IMR-90 (cell line): ENCODE data around the gene DND1. TPM values are rescaled to one million over a fixed set of nuclear protein-coding genes. Genes with fewer than 3 reads are reported as not detected.

ENCODE experiments used
- ATAC-seq: fragments of 200-7000 bp; cut with Tn5 transposase; 2 replicates; pipeline ENCODE4 v1.9.1; 2020; ENCODE audit warnings: low read depth, mild to moderate bottlenecking, moderate library complexity
- BruUV-seq: library from RNA; stranded (reverse); fragments of 400-500 nt; replicated peaks from 2 replicates; lab custom pipeline; 2021; lab: Mats Ljungman, UMichigan
- CTCF ChIA-PET: fragments of 300-600 bp; formaldehyde crosslinking; extraction: SDS; loops from one replicate; lab custom pipeline; 2021; ENCODE audit warnings: antibody characterized with exemption; lab: Yijun Ruan, JAX
- POLR2A ChIA-PET: fragments of 300-600 bp; sonication (Branson Sonifier 250); formaldehyde crosslinking; loops from one replicate; lab custom pipeline; 2022; ENCODE audit warnings: antibody characterized with exemption; ENCODE audit not compliant: unreplicated experiment; lab: Charles Lee
- DNase-seq: peaks from one replicate; pipeline ENCODE4 v3.0.0; 2013
- H2AFZ ChIP-seq: replicated peaks from 2 replicates; pipeline ENCODE3; 2013; ENCODE audit warnings: low read length, mild to moderate bottlenecking; ENCODE audit not compliant: poor library complexity
- H2AK5ac ChIP-seq: 2 replicates; pipeline ENCODE4 v1.6.1; 2013; ENCODE audit warnings: low read depth, low read length, inconsistent platforms
- H2AK9ac ChIP-seq: replicated peaks from 2 replicates; pipeline ENCODE3; 2013; ENCODE audit warnings: mild to moderate bottlenecking, low read depth, low read length, moderate library complexity; ENCODE audit not compliant: poor library complexity
- H2BK120ac ChIP-seq: 2 replicates; pipeline ENCODE4 v1.6.1; 2013; ENCODE audit warnings: low read depth, low read length, inconsistent platforms
- H2BK15ac ChIP-seq: 3 replicates; pipeline ENCODE4 v1.6.1; 2013; ENCODE audit warnings: low read depth, low read length, inconsistent platforms
- H2BK20ac ChIP-seq: 2 replicates; pipeline ENCODE4 v1.6.1; 2013; ENCODE audit warnings: low read depth, mild to moderate bottlenecking, inconsistent platforms, low read length, moderate library complexity
- H2BK5ac ChIP-seq: 2 replicates; pipeline ENCODE4 v1.6.1; 2013; ENCODE audit warnings: mild to moderate bottlenecking, low read depth, low read length, inconsistent platforms; ENCODE audit not compliant: poor library complexity, severe bottlenecking
- H3K14ac ChIP-seq: replicated peaks from 2 replicates; pipeline ENCODE4 v1.6.1; 2013; ENCODE audit warnings: low read depth, low read length, inconsistent platforms
- H3K18ac ChIP-seq: 2 replicates; pipeline ENCODE4 v1.6.1; 2013; ENCODE audit warnings: low read depth, low read length, control low read depth
- H3K23ac ChIP-seq: 2 replicates; pipeline ENCODE4 v1.6.1; 2013; ENCODE audit warnings: low read depth, low read length, inconsistent platforms
- H3K27ac ChIP-seq: 2 replicates; pipeline ENCODE4 v1.5.1; 2013; ENCODE audit warnings: mild to moderate bottlenecking, control low read depth, low read length; ENCODE audit not compliant: insufficient read depth
- H3K27me3 ChIP-seq: 2 replicates; pipeline ENCODE4 v1.6.1; 2013; ENCODE audit warnings: low read length; ENCODE audit not compliant: control insufficient read depth, insufficient read depth
- H3K36me3 ChIP-seq: 2 replicates; pipeline ENCODE4 v1.6.1; 2013; ENCODE audit warnings: low read length, mixed read lengths; ENCODE audit not compliant: control insufficient read depth, insufficient read depth
- H3K4ac ChIP-seq: 2 replicates; pipeline ENCODE4 v1.6.1; 2013; ENCODE audit warnings: low read depth, low read length, inconsistent platforms
- H3K4me1 ChIP-seq: 2 replicates; pipeline ENCODE4 v1.6.1; 2013; ENCODE audit warnings: low read length, mixed read lengths; ENCODE audit not compliant: control insufficient read depth, insufficient read depth
- H3K4me2 ChIP-seq: 2 replicates; pipeline ENCODE4 v1.6.1; 2013; ENCODE audit warnings: low read depth, mild to moderate bottlenecking, control low read depth, low read length, moderate library complexity
- H3K4me3 ChIP-seq: 2 replicates; pipeline ENCODE4 v1.5.1; 2013; ENCODE audit warnings: low read depth, mild to moderate bottlenecking, control low read depth, low read length, moderate library complexity; ENCODE audit not compliant: insufficient read depth
- H3K56ac ChIP-seq: 2 replicates; pipeline ENCODE4 v1.6.1; 2013; ENCODE audit warnings: low read length, inconsistent platforms; ENCODE audit not compliant: insufficient read depth; ENCODE audit errors: extremely low read depth
- H3K79me1 ChIP-seq, 2 experiments: 2 replicates each; pipeline ENCODE4 v1.6.1; 2013; ENCODE audit warnings: low read length in 2 of 2, inconsistent platforms in 1 of 2, low read depth in 1 of 2
- H3K9ac ChIP-seq: 2 replicates; pipeline ENCODE4 v1.6.1; 2013; ENCODE audit warnings: low read depth, low read length, control low read depth
- H3K9me1 ChIP-seq: 2 replicates; pipeline ENCODE4 v1.6.1; 2013; ENCODE audit warnings: low read length, inconsistent platforms; ENCODE audit not compliant: insufficient read depth
- H3K9me3 ChIP-seq: 2 replicates; pipeline ENCODE4 v1.6.1; 2013; ENCODE audit warnings: low read length; ENCODE audit not compliant: control insufficient read depth, insufficient read depth
- H4K20me1 ChIP-seq: 2 replicates; pipeline ENCODE4 v1.6.1; 2013; ENCODE audit warnings: low read length, inconsistent platforms; ENCODE audit not compliant: insufficient read depth
- H4K5ac ChIP-seq: 2 replicates; pipeline ENCODE4 v1.6.1; 2013; ENCODE audit warnings: mild to moderate bottlenecking, low read depth, low read length, control low read depth
- H4K8ac ChIP-seq, 2 experiments: 2 replicates each; pipeline ENCODE4 v1.6.1; 2013; ENCODE audit warnings: low read depth in 2 of 2, low read length in 2 of 2, control low read depth in 1 of 2, inconsistent platforms in 1 of 2
- H4K91ac ChIP-seq: 2 replicates; pipeline ENCODE4 v1.6.1; 2013; ENCODE audit warnings: low read depth, low read length, inconsistent platforms; ENCODE audit not compliant: insufficient read depth
- BHLHE40 ChIP-seq: fragments of 150-350 bp; IDR thresholded peaks from 2 replicates; pipeline ENCODE4 v1.6.1; 2016; ENCODE audit warnings: mild to moderate bottlenecking, low read depth, low read length
- CEBPB ChIP-seq: IDR thresholded peaks from 2 replicates; pipeline ENCODE4 v1.6.1; 2012; ENCODE audit warnings: low read depth, low read length, improper control_type of control experiment
- CHD1 ChIP-seq: IDR thresholded peaks from 2 replicates; pipeline ENCODE4 v1.6.1; 2012; ENCODE audit warnings: low read depth, low read length, improper control_type of control experiment
- FOS ChIP-seq: fragments of 150-350 bp; IDR thresholded peaks from 2 replicates; pipeline ENCODE4 v1.6.1; 2016; ENCODE audit warnings: low read depth, low read length
- MAFK ChIP-seq: IDR thresholded peaks from 2 replicates; pipeline ENCODE4 v1.6.1; 2012; ENCODE audit warnings: low read depth, low read length, improper control_type of control experiment
- MAZ ChIP-seq: IDR thresholded peaks from 2 replicates; pipeline ENCODE4 v1.6.1; 2012; ENCODE audit warnings: low read depth, mild to moderate bottlenecking, low read length, improper control_type of control experiment, moderate library complexity, borderline replicate concordance
- MXI1 ChIP-seq: IDR thresholded peaks from 2 replicates; pipeline ENCODE4 v1.6.1; 2012; ENCODE audit warnings: low read depth, mild to moderate bottlenecking, low read length, moderate library complexity, borderline replicate concordance
- NFE2L2 ChIP-seq: fragments of 150-350 bp; IDR thresholded peaks from 2 replicates; pipeline ENCODE4 v1.6.1; 2016; ENCODE audit warnings: low read depth, mild to moderate bottlenecking, low read length
- POLR2A ChIP-seq: IDR thresholded peaks from 2 replicates; pipeline ENCODE4 v1.6.1; 2012; ENCODE audit warnings: mild to moderate bottlenecking, low read depth, low read length
- RAD21 ChIP-seq: IDR thresholded peaks from 2 replicates; pipeline ENCODE4 v1.6.1; 2012; ENCODE audit warnings: low read length, improper control_type of control experiment
- RCOR1 ChIP-seq: IDR thresholded peaks from 2 replicates; pipeline ENCODE4 v1.6.1; 2012; ENCODE audit warnings: mild to moderate bottlenecking, low read length, improper control_type of control experiment; ENCODE audit not compliant: insufficient replicate concordance
- RFX5 ChIP-seq: IDR thresholded peaks from 2 replicates; pipeline ENCODE4 v1.8.0; 2012; ENCODE audit warnings: low read depth, mild to moderate bottlenecking, low read length, moderate library complexity
- SMC3 ChIP-seq: fragments of 150-350 bp; IDR thresholded peaks from 2 replicates; pipeline ENCODE4 v1.6.1; 2016; ENCODE audit warnings: low read depth, mild to moderate bottlenecking, antibody characterized with exemption, low read length, moderate library complexity
- WGBS, 2 experiments: methylation state at CpG; one replicate each; pipeline versions ENCODE4 v1.1.5 to v1.1.7; 2013; ENCODE audit warnings: missing lambda C conversion rate in 2 of 2; ENCODE audit not compliant: insufficient read length in 1 of 2; ENCODE audit errors: extremely low coverage in 2 of 2; 5-methylcytosine and 5-hydroxymethylcytosine counted together
- dilution Hi-C: fragments of 300-500 bp; cut with HindIII; formaldehyde crosslinking; loops from one replicate; pipeline ENCODE4 v1.14.3; 2018; ENCODE audit warnings: low sequenced_read_pairs; ENCODE audit not compliant: unreplicated experiment
- in situ Hi-C: fragments of 300-500 bp; cut with MboI; formaldehyde crosslinking; loops from 3 replicates; pipeline ENCODE4 v1.14.3; 2019; ENCODE audit warnings: low sequenced_read_pairs, inconsistent platforms, mixed read lengths
- intact Hi-C: fragments of 100-400 bp; cut with micrococcal nuclease; formaldehyde crosslinking; loops from 2 replicates; pipeline ENCODE4 v1.10.0; 2022
- polyA plus RNA-seq, 3 experiments: library from polyadenylated mRNA; depleted of rRNA; stranded (reverse); fragments of >200 nt; gene quantifications; 2 replicates each; pipeline ENCODE4 v1.2.3, GENCODE V29; 2012; ENCODE audit warnings: low replicate concordance in 1 of 3
- total RNA-seq: library from RNA; depleted of rRNA; stranded (reverse); fragments of >200 nt; gene quantifications from 2 replicates; pipeline ENCODE4 v1.2.3, GENCODE V29; 2012
- TF ChIP-seq, protein P1 (sequence below): conservative IDR thresholded peaks from 2 replicates; pipeline ENCODE4 v1.5.1; 2012; ENCODE audit warnings: mild to moderate bottlenecking, low read depth, low read length, improper control_type of control experiment
- TF ChIP-seq, protein P2 (sequence below): fragments of 150-350 bp; IDR thresholded peaks from 2 replicates; pipeline ENCODE4 v1.6.1; 2016; ENCODE audit warnings: low read depth, mild to moderate bottlenecking, low read length, moderate library complexity, borderline replicate concordance
- TF ChIP-seq, protein P3 (sequence below): fragments of 150-350 bp; IDR thresholded peaks from 2 replicates; pipeline ENCODE4 v1.6.1; 2017; ENCODE audit warnings: mild to moderate bottlenecking, antibody characterized with exemption, low read length, low read depth

The DND1 gene
- total and polyA plus RNA-seq, 2 of the 4 experiments (the other 2 are of a cell fraction) = under 0.01 to 0.67 TPM

DNA sequence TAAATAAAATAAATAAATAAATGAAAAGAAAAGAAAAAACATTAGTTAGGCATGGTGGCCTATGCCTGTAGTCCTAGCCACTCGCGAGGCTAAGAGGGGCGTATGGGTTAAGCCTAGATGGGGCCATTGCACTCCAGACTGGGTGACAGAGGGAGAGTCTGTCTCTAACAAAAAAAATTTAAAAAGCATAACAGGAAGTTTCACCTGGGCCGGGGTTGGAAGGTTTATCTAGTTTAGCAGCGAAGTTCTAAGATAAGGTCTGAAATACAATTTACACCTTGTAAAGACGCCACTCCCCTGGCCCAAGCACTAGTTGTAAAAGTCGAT lies 44.9 kb upstream of the DND1 start:
- dilution Hi-C loops = no loop called here
- H3K9me1 ChIP-seq = no peaks in the 10 kb centered on the region
- H3K23ac ChIP-seq = no peak overlapping the region
- no peak overlapping the region for H2AK5ac ChIP-seq
- no peak overlapping the region for H3K14ac ChIP-seq
- in situ Hi-C loops = no loop called here
- H3K27ac ChIP-seq = peak overlapping the region; percentile 66; the same call in 1 of the 2 replicates
- no peaks in the 10 kb centered on the region for H4K20me1 ChIP-seq
- 0 out of 2 replicates have a peak, but pooled peaks cover 2% of the 10 kb centered on the region for H3K4me1 ChIP-seq
- no peak overlapping the region for H2BK15ac ChIP-seq
- no peak overlapping the region for H3K56ac ChIP-seq
- POLR2A ChIA-PET = no interaction called here
- H3K18ac ChIP-seq = peak overlapping the region; percentile 33; the same call in 1 of the 2 replicates
- no peak overlapping the region for H4K5ac ChIP-seq
- CTCF ChIA-PET = no interaction called here
- TF ChIP-seq SMC3 = no peak
- no peak for TF ChIP-seq POLR2A
- TF ChIP-seq FOS = no peak
- TF ChIP-seq RCOR1 = no peak
- TF ChIP-seq, protein P1, sequence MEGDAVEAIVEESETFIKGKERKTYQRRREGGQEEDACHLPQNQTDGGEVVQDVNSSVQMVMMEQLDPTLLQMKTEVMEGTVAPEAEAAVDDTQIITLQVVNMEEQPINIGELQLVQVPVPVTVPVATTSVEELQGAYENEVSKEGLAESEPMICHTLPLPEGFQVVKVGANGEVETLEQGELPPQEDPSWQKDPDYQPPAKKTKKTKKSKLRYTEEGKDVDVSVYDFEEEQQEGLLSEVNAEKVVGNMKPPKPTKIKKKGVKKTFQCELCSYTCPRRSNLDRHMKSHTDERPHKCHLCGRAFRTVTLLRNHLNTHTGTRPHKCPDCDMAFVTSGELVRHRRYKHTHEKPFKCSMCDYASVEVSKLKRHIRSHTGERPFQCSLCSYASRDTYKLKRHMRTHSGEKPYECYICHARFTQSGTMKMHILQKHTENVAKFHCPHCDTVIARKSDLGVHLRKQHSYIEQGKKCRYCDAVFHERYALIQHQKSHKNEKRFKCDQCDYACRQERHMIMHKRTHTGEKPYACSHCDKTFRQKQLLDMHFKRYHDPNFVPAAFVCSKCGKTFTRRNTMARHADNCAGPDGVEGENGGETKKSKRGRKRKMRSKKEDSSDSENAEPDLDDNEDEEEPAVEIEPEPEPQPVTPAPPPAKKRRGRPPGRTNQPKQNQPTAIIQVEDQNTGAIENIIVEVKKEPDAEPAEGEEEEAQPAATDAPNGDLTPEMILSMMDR = no peak
- TF ChIP-seq BHLHE40 = no peak
- no peak for TF ChIP-seq RAD21
- TF ChIP-seq CHD1 = no peak
- TF ChIP-seq MXI1 = no peak
- no peak for TF ChIP-seq NFE2L2
- TF ChIP-seq CEBPB = no peak
- no peak for TF ChIP-seq RFX5
- no peak for TF ChIP-seq MAFK
- TF ChIP-seq MAZ = no peak
- TF ChIP-seq, protein P2, sequence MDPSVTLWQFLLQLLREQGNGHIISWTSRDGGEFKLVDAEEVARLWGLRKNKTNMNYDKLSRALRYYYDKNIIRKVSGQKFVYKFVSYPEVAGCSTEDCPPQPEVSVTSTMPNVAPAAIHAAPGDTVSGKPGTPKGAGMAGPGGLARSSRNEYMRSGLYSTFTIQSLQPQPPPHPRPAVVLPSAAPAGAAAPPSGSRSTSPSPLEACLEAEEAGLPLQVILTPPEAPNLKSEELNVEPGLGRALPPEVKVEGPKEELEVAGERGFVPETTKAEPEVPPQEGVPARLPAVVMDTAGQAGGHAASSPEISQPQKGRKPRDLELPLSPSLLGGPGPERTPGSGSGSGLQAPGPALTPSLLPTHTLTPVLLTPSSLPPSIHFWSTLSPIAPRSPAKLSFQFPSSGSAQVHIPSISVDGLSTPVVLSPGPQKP = no peak
- TF ChIP-seq, protein P3, sequence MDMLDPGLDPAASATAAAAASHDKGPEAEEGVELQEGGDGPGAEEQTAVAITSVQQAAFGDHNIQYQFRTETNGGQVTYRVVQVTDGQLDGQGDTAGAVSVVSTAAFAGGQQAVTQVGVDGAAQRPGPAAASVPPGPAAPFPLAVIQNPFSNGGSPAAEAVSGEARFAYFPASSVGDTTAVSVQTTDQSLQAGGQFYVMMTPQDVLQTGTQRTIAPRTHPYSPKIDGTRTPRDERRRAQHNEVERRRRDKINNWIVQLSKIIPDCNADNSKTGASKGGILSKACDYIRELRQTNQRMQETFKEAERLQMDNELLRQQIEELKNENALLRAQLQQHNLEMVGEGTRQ = no peak
- no peaks in the 10 kb centered on the region for H3K36me3 ChIP-seq
- H4K91ac ChIP-seq = 0 out of 2 replicates have a peak overlapping the region, but pooled peaks have one; percentile 27
- peak overlapping the region; percentile 74; the same call in 1 of the 2 replicates for H3K4ac ChIP-seq
- H2AK9ac ChIP-seq = no peak overlapping the region
- no peaks in the 10 kb centered on the region for H3K9me3 ChIP-seq
- H3K4me3 ChIP-seq = no peak overlapping the region
- DNase-seq (no peak), ATAC-seq (no peak)
- intact Hi-C loops = no loop called here
- WGBS, 2 experiments = no CpG with 5 or more reads among the region's 7 CpGs
- no peaks in the 10 kb centered on the region for H3K79me1 ChIP-seq
- H3K4me2 ChIP-seq = no peak overlapping the region
- H4K8ac ChIP-seq = peak overlapping the region in 1 of 2 experiments; percentile 52; a peak in 1 of 4 replicates
- peak overlapping the region; percentile 81 for H2BK120ac ChIP-seq
- peak overlapping the region; percentile 89 for H2BK20ac ChIP-seq
- no TSS peak for BruUV-seq
- peak overlapping the region; percentile 88 for H2BK5ac ChIP-seq
- peak overlapping the region; percentile 90 for H2AFZ ChIP-seq
- H3K27me3 ChIP-seq = no peaks in the 10 kb centered on the region
- no peak overlapping the region for H3K9ac ChIP-seq
